HG03108 (cell line): ENCODE measurements around the gene BRD2.
"Not testable (repeated sequence)": the region's sequence is repeated elsewhere in the genome, so short reads cannot be mapped to it uniquely, and the experiment has no call there.

Source experiments
- ATAC-seq: cut with Tn5 transposase; IDR thresholded peaks from one replicate; pipeline ENCODE4 v1.9.1; 2021; ENCODE audit warnings: moderate library complexity; ENCODE audit not compliant: unreplicated experiment

The BRD2 gene

GRCh38 chr6:32968093-32968866, at the start of gene BRD2:
BRD2 (plus strand) TSS chr6:32968594; CDS start chr6:32972899, 4,305 bp downstream.
- ATAC-seq, result peak; percentile 25

DNA sequence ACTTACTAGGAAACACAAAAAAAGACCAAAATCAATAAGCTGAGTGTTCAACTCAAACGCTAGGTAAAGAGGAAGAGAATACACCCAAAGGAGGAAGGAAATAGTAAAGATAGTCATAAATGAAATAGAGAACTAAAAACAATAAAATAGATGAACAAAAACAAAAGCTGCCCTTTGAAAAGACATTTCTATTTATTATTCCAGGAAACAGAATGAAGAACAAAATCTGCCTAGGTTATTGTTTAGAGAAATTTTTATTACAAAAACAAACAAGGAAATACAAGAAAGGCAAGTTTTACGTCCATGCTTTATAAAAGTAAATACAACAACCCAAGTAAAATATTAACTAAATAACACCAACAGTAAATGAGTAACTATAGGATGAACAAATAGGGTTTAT, 47.7 kb upstream of the BRD2 start:
- no peak for ATAC-seq

- no peak for ATAC-seq
These were observed 46.3 kb upstream of the BRD2 start for GRCh38 chr6:32922083-32922482.

GRCh38 chr6:32931211-32931610, 37.2 kb upstream of the BRD2 start:
- ATAC-seq, result no peak

DNA sequence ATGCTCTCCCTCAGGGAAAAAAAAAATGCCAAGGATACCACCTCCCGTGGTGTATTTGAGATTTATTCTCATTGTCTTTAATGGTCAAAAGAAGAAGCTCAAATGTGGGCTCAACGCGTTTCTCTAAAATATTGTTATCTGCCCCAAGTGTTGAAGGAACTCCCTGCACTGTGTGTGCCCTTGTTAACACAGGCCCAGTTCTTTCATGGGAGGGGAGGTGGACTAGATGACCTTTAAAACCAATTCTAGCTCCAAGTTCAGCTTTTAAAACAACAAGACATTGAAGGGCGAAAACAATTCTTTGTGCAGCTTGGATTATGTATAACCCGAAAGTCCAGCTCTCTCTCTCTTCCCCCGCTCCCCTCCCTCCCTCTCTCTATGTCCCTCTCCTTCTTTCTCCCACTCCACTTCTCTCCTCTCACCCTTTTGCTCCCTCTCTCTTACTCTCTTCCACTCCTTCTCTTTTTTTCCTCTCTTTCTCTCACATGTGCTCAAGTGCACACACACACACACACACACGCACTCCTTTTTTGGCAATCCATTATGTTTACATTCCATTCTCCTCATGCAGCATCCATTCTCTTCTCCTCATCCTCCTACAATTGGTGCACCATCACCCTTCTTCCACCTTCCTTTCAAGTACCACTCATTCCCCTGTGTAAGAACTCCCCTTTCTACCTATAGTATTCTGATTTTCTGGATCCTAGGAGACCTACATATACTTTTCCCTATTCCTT, 36.1 kb upstream of the BRD2 start:
- ATAC-seq, result no peak

DNA sequence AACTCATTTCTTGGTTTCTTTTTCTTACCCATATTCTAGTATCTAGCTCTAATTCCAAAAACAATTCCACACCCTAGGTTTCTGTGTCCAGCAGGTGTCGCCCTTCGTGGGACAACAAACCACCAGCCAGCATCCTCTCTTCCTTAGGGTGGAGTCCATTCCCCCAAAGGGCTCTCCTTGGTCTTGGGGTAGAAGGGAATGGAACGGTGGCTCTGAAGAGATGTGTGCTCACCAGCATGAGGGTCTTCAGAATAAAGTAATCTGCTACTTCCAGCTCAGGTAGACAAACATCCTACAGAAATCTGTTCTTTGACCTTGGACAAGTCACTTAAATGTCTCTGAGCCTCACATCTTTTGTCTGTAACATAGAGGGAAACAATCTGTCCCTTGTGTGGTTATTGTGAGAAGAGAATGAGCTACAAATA, 34.7 kb upstream of the BRD2 start:
- no peak for ATAC-seq

DNA sequence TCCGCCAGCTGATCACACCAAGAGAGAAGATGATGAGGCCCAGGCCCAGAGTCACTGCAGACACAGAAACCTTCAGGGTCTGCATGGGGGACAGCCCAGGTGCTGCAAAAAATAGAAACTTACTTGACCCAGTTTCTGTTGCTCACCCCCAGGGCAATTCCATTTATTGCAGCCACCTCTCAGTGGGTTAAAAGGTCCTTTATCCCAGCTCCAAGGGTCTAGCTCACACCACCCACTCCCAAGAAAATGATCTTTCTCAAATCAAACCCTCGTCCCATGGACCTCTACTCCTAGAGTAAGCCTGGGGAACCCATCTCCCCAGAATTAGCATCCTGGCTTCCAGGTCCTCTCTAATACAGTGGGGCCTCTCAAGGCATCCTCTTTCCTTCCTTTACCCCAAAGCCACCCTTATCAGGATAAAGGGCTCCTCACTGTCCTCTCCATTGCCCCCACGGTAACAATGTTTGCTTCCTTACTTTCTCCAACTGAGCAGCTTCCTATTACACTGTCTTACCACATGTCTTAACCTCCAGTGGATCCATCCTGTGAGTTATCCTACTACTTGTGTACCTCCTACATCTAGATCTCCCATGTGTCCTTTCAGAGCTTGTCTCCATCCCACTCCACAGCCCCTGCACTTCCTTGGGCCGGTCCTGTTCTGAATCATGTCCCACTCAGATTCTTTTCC, 32.7 kb upstream of the BRD2 start:
- no peak for ATAC-seq

DNA sequence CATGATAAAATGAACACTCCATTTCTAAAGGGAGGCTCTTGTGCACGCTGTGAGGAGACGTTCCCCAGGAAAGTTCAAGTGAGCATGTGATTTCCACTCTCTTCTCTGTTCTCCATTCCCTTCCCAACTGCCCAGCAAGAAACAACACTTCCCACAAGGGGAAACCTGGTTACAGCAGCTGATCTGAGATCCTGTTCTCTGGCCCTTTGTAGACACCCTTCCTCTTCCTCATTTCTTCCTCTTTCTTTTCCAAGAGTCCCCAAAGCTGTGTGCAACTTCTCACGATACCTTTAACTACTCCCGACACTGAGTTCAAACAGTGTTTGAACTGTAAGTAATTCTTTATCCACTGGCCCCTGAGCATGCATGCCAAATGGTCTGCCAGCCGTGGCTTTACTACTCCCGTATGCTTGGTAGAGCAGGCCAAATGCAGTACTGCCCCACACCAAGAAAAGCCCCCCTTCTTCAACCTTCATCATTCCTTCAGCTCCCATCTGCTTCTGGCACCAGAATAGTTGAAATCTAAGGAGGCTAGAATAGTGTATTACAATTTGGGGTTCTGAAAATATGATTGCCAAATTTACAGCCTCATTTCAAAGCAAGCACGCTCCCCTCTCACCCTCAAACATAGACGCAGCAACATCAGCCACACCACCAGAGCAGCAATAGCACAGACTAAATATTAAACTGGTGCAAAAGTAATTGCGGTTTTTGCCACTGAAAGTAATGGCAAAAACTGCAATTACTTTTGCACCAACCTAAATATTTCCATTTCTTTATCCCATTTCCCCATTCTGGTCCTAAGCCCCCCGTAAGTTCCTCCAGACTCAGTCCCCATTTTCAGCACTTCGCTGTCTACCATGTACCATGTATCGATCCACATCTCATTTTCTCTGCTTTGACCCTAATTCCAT, 31.9 kb upstream of the BRD2 start:
- no peak for ATAC-seq

DNA sequence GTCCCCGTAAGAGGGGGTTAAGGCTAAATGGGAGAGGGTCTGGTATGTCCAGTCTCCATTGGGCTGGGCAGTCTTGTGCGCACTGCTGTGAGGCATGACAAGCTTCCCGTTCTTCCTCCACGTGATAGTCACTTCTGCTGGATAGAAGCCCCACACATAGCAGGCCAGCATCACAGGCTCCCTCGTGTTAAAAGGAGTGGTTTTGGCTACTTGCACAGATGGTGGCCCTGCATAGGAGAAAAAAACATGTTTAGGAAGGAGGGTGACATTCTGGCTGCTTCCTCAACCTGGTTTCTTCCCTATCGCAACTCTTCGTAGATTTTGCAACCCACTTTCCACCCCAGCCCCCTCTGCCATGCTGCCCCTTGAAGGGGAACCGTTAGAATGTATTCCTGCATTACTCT, 31.2 kb upstream of the BRD2 start:
- ATAC-seq, result no peak

DNA sequence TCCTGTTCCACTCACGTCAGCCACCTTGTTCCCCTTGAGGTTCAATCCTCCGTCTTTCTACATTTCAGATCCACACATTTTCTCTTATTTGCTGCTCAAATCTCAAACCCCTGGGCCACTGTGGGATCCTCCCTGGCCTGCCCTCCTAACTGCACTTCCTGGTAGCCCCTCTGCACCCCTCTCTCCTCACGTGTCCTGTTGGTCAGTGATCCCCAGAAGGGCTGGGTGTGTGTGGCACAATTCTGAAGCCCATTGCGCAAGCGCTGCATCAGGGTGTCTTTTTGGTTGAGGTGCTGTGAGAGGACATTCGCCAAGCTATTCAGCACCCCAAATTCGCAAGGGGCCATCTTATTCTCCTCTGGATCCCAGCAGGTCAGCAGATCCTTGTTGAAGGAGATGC, 29.9 kb upstream of the BRD2 start:
- no peak for ATAC-seq

- ATAC-seq, result peak; percentile 38
These were observed 27.7 kb upstream of the BRD2 start, which contains the start of gene HLA-DMB for GRCh38 chr6:32940656-32941213. HLA-DMB (minus strand) TSS chr6:32941028; CDS start chr6:32940807, 221 bp downstream.

DNA sequence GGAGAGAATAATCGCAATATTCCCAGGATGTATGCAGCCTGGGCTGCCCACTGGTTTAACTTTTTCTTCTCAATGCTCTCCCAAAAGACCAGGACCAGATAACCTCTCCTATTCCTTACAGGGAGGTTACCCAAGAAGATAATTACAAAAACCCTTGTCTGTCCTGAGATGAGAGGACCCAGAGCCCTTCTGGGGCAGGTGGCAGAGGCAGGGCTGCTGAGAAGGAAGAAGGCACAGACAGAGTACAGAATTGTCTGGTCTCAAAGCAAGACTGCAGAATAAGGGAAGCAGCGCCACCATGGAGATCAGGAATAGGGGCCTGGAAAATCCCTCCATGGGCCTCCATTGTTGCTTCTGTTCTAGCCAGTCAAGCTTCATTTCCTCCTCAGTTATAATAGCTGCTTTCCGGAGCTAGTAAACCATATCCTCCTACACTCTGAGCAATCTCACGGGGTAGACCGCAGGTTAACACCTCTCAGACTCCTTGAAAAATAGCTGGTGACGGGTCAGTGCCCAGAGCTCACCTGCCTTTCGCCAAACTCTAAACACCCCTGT, 27.1 kb upstream of the BRD2 start:
- ATAC-seq, result peak; percentile 52

GRCh38 chr6:32942555-32943123, 25.8 kb upstream of the BRD2 start:
- not testable (repeated sequence) for ATAC-seq

- ATAC-seq, result peak; percentile 39
These were observed 24.3 kb upstream of the BRD2 start for GRCh38 chr6:32943864-32944649.

- ATAC-seq, result no peak
These were observed 23.2 kb upstream of the BRD2 start for GRCh38 chr6:32945108-32945760.

DNA sequence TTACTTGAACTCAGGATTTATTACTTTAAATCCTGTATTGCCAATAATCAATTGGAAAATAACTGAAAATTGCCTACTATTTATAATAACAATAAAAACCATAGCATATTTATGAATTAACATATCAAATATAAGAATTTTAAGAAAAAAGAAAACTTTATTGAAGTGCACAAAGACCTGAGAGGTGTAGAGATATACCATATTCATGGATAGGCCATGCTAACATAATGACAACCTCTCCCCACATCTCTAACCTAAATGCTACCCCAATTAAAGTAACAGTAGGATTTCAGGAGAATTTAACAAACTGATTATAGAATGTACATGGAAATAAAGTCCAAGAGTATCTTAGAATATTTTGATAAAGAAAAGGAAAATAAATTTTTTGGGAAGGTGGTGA, 22.4 kb upstream of the BRD2 start:
- no peak for ATAC-seq

GRCh38 chr6:32946893-32947292, 21.5 kb upstream of the BRD2 start:
- ATAC-seq, result no peak
